ENCODE measurements around the gene CDC42BPA. TPM values are rescaled to one million over a fixed set of nuclear protein-coding genes. Genes with fewer than 3 reads are reported as not detected.

The CDC42BPA gene
- total and polyA plus RNA-seq, 9 of the 15 experiments (the other 6 are each of a cell fraction or from before 2014, with no cell fraction given), result 8.0 to 77.5 (median 52.1) TPM

- TF ChIP-seq SIRT6 (IDR thresholded peaks at IDR 0.05; ENCODE audit: low read depth, low read length), result no peak
- peak; percentile 50; the same call in 1 of the 2 replicates for TF ChIP-seq L3MBTL2 (IDR thresholded peaks at IDR 0.05)
- TF ChIP-seq, protein P1, sequence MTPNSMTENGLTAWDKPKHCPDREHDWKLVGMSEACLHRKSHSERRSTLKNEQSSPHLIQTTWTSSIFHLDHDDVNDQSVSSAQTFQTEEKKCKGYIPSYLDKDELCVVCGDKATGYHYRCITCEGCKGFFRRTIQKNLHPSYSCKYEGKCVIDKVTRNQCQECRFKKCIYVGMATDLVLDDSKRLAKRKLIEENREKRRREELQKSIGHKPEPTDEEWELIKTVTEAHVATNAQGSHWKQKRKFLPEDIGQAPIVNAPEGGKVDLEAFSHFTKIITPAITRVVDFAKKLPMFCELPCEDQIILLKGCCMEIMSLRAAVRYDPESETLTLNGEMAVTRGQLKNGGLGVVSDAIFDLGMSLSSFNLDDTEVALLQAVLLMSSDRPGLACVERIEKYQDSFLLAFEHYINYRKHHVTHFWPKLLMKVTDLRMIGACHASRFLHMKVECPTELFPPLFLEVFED (CRISPR knock-in tag; conservative IDR thresholded peaks at IDR 0.05), result 0 out of 2 replicates have a peak, but pooled peaks have one; percentile 18
- TF ChIP-seq E2F3 (CRISPR knock-in tag; IDR thresholded peaks at IDR 0.05), result 0 out of 2 replicates have a peak, but pooled peaks have one; percentile 41
- peak; percentile 22; the same call in 1 of the 2 replicates for TF ChIP-seq CREB1 (IDR thresholded peaks at IDR 0.05)
- TF ChIP-seq CREB1 (CRISPR knock-in tag; IDR thresholded peaks at IDR 0.05), result no peak
- TF ChIP-seq ZNF239 (CRISPR knock-in tag; IDR thresholded peaks at IDR 0.05), result peak; percentile 40
- no peak for TF ChIP-seq NUFIP1 (IDR thresholded peaks at IDR 0.05; ENCODE audit: partially characterized antibody)
- peak; percentile 16 for TF ChIP-seq CHD4 (IDR thresholded peaks at IDR 0.05; ENCODE audit: insufficient read depth, insufficient replicate concordance, low read depth, low read length, poor library complexity, severe bottlenecking)
- TF ChIP-seq ZNF124 (CRISPR knock-in tag; IDR thresholded peaks at IDR 0.05), result no peak
- TF ChIP-seq TBL1XR1 (IDR thresholded peaks at IDR 0.05; ENCODE audit: low read length in 2 of 2), result peak in 1 of 2 experiments; percentile 34; a peak in 1 of 4 replicates
- TF ChIP-seq CBFA2T2 (conservative IDR thresholded peaks at IDR 0.05), result peak; percentile 85
- no peak for TF ChIP-seq BMI1 (IDR thresholded peaks at IDR 0.05; ENCODE audit: low read length)
- no peak; the same call in 1 of the 2 replicates for TF ChIP-seq MTA1 (IDR thresholded peaks at IDR 0.05; ENCODE audit: borderline replicate concordance)
- peak; percentile 48 for TF ChIP-seq SAP30 (IDR thresholded peaks at IDR 0.05; ENCODE audit: borderline replicate concordance, insufficient read depth, low read depth, low read length, poor library complexity, severe bottlenecking)
- TF ChIP-seq NR2C2 (CRISPR knock-in tag; IDR thresholded peaks at IDR 0.05), result no peak
- TF ChIP-seq NR2C2 (tag; IDR thresholded peaks at IDR 0.05), result peak; percentile 80
- no peak for TF ChIP-seq SFPQ (IDR thresholded peaks at IDR 0.05; ENCODE audit: low read depth, low read length)
- TF ChIP-seq ZNF408 (CRISPR knock-in tag; IDR thresholded peaks at IDR 0.05; ENCODE audit: low read depth), result no peak
- TF ChIP-seq PBX2 (CRISPR knock-in tag; IDR thresholded peaks at IDR 0.05; ENCODE audit: low read depth), result no peak
- 0 out of 2 replicates have a peak, but pooled peaks have one; percentile 27 for TF ChIP-seq PBX2 (tag; conservative IDR thresholded peaks at IDR 0.05; ENCODE audit: low read depth)
- peak; percentile 62; the same call in 1 of the 2 replicates for TF ChIP-seq PML (IDR thresholded peaks at IDR 0.05; ENCODE audit: low read length)
- TF ChIP-seq ZNF695 (CRISPR knock-in tag; IDR thresholded peaks at IDR 0.05), result no peak
These were observed 39.1 kb upstream of the CDC42BPA start (continued) for GRCh38 chr1:227357171-227357926.
